Endothelial cell of umbilical vein (primary cell): Measurements from ENCODE around the gene ACSF3. TPM values are rescaled to one million over a fixed set of nuclear protein-coding genes. Genes with fewer than 3 reads are reported as not detected.

ENCODE experiments used
- BruUV-seq: library from RNA; stranded (reverse); fragments of 400-500 nt; replicated peaks from 2 replicates; lab custom pipeline; 2021; lab: Mats Ljungman, UMichigan
- CTCF ChIA-PET: fragments of 300-600, 350-600 bp; sonication (Branson Sonifier 250); formaldehyde crosslinking; loops from one replicate; lab custom pipeline; 2021; ENCODE audit warnings: antibody characterized with exemption, inconsistent platforms; lab: Charles Lee
- POLR2A ChIA-PET: fragments of 300-600, 350-600 bp; sonication (Branson Sonifier 250); formaldehyde crosslinking; loops from one replicate; lab custom pipeline; 2021; ENCODE audit warnings: antibody characterized with exemption, inconsistent platforms; lab: Charles Lee
- DNase-seq: peaks from one replicate; pipeline ENCODE4 v3.0.0-alpha.2; 2011; ENCODE audit warnings: low read depth, low spot score
- FAIRE-seq: peaks from 2 replicates; lab custom pipeline; 2011; peaks lifted over from hg19 to GRCh38; lab: Jason Lieb, UNC
- H2AFZ ChIP-seq: 2 replicates; pipeline ENCODE4 v1.6.0; 2012; ENCODE audit warnings: low read depth, low read length, control low read depth, inconsistent platforms
- H3K27ac ChIP-seq: 2 replicates; pipeline ENCODE4 v1.5.1; 2011; ENCODE audit warnings: low read depth, mild to moderate bottlenecking, control low read depth, low read length, moderate library complexity; ENCODE audit not compliant: insufficient read depth
- H3K27me3 ChIP-seq, 2 experiments: 2 replicates each; pipeline versions ENCODE4 v1.6.0 to v1.6.1; 2011; ENCODE audit warnings: low read length in 2 of 2, mixed read lengths in 1 of 2; ENCODE audit not compliant: control insufficient read depth in 2 of 2, insufficient read depth in 2 of 2
- H3K36me3 ChIP-seq, 2 experiments: 2 replicates in 1 of 2; 3 replicates in 1 of 2; pipeline ENCODE4 v1.5.1; 2011; ENCODE audit warnings: low read length in 2 of 2, mild to moderate bottlenecking in 1 of 2, moderate library complexity in 1 of 2; ENCODE audit not compliant: control insufficient read depth in 2 of 2, insufficient read depth in 2 of 2; ENCODE audit errors: extremely low read depth in 1 of 2
- H3K4me1 ChIP-seq: 3 replicates; pipeline ENCODE4 v1.5.1; 2011; ENCODE audit warnings: mild to moderate bottlenecking, low read length; ENCODE audit not compliant: control insufficient read depth, insufficient read depth; ENCODE audit errors: extremely low read depth
- H3K4me2 ChIP-seq: 2 replicates; pipeline ENCODE4 v1.6.1; 2011; ENCODE audit warnings: low read length, control low read depth, mixed read lengths; ENCODE audit not compliant: insufficient read depth
- H3K4me3 ChIP-seq, 3 experiments: fragments of 200-600 bp in 1 of 3; sonication (generic), shearing (Covaris generic) in 1 of 3; replicated peaks in 1 of 3; 2 replicates each; pipeline ENCODE4 v1.5.1; 2011 to 2016; ENCODE audit warnings: control low read depth in 3 of 3, low read length in 3 of 3, mild to moderate bottlenecking in 2 of 3, inconsistent platforms in 1 of 3, low read depth in 1 of 3, moderate library complexity in 1 of 3; ENCODE audit not compliant: insufficient read depth in 1 of 3
- H3K79me2 ChIP-seq: 2 replicates; pipeline ENCODE4 v1.6.0; 2012; ENCODE audit warnings: low read length, inconsistent platforms; ENCODE audit not compliant: control insufficient read depth, insufficient read depth
- H3K9ac ChIP-seq: replicated peaks from 2 replicates; pipeline ENCODE3; 2011; ENCODE audit warnings: low read length, control low read depth; ENCODE audit not compliant: insufficient read depth; ENCODE audit errors: extremely low read depth
- H3K9me1 ChIP-seq: replicated peaks from 3 replicates; pipeline ENCODE4 v1.6.0; 2011; ENCODE audit warnings: mild to moderate bottlenecking, low read length; ENCODE audit not compliant: control insufficient read depth, insufficient read depth; ENCODE audit errors: extremely low read depth
- H3K9me3 ChIP-seq: replicated peaks from 2 replicates; pipeline ENCODE4 v1.5.1; 2012; ENCODE audit warnings: low read length, inconsistent platforms; ENCODE audit not compliant: control insufficient read depth, insufficient read depth
- H4K20me1 ChIP-seq: replicated peaks from 2 replicates; pipeline ENCODE3; 2011; ENCODE audit warnings: mild to moderate bottlenecking, low read length; ENCODE audit not compliant: control insufficient read depth, insufficient read depth; ENCODE audit errors: extremely low read depth
- EZH2 ChIP-seq: IDR thresholded peaks from 2 replicates; pipeline ENCODE4 v1.6.1; 2012; ENCODE audit warnings: borderline replicate concordance, low read depth, mild to moderate bottlenecking, moderate library complexity, low read length, inconsistent platforms; ENCODE audit not compliant: severe bottlenecking
- FOS ChIP-seq: IDR thresholded peaks from 2 replicates; pipeline ENCODE4 v1.6.1; 2011; ENCODE audit warnings: mild to moderate bottlenecking, low read length, moderate library complexity, borderline replicate concordance; ENCODE audit not compliant: insufficient read depth
- GATA2 ChIP-seq: IDR thresholded peaks from 2 replicates; pipeline ENCODE4 v1.7.0; 2011; ENCODE audit warnings: low read depth, mild to moderate bottlenecking, moderate library complexity, mixed read lengths, low read length; ENCODE audit not compliant: insufficient read length, insufficient read depth
- JUN ChIP-seq: IDR thresholded peaks from 2 replicates; pipeline ENCODE4 v1.6.1; 2011; ENCODE audit warnings: borderline replicate concordance, low read depth; ENCODE audit not compliant: insufficient read length, insufficient read depth
- MAX ChIP-seq: IDR thresholded peaks from 2 replicates; pipeline ENCODE4 v1.6.1; 2011; ENCODE audit not compliant: insufficient read depth, insufficient read length
- MYC ChIP-seq: IDR thresholded peaks from one replicate; pipeline ENCODE4 v1.6.1; 2011; ENCODE audit warnings: mild to moderate bottlenecking, low read depth, low read length
- POLR2A ChIP-seq: IDR thresholded peaks from 2 replicates; pipeline ENCODE4 v1.6.1; 2012; ENCODE audit warnings: low read depth, mild to moderate bottlenecking, control low read depth, low read length
- POLR2AphosphoS5 ChIP-seq: IDR thresholded peaks from 2 replicates; pipeline ENCODE4 v1.6.1; 2012; ENCODE audit warnings: low read depth, mild to moderate bottlenecking, control low read depth, low read length, moderate library complexity; ENCODE audit not compliant: insufficient read depth
- dilution Hi-C: fragments of 300-500 bp; cut with MboI; formaldehyde crosslinking; loops from one replicate; pipeline ENCODE4 v1.15.0; 2019; ENCODE audit warnings: low sequenced_read_pairs; ENCODE audit not compliant: extremely low pct_ligation_motif_present
- intact Hi-C: fragments of 100-400 bp; cut with micrococcal nuclease; formaldehyde crosslinking; loops from one replicate; pipeline ENCODE4 v1.10.0; 2022
- polyA plus RNA-seq, 4 experiments: library from polyadenylated mRNA; depleted of rRNA in 3 of 4; stranded (reverse) in 3 of 4; unstranded in 1 of 4; fragments of >200 nt; gene quantifications; 2 replicates each; pipeline versions ENCODE4 v1.2.1 to v1.2.3, GENCODE V29; 2011 to 2012; ENCODE audit warnings: missing spikeins in 1 of 4
- total RNA-seq: library from RNA; stranded (reverse); gene quantifications from 2 replicates; pipeline ENCODE4 v1.2.3, GENCODE V29; 2021
- TF ChIP-seq, protein P1 (sequence below), 2 donors: IDR thresholded peaks; 1 replicate in 1 of 2; 2 replicates in 1 of 2; pipeline ENCODE4 v1.5.1; 2011; ENCODE audit warnings: low read length in 2 of 2, mild to moderate bottlenecking in 2 of 2, moderate library complexity in 2 of 2, control low read depth in 1 of 2, inconsistent platforms in 1 of 2, low read depth in 1 of 2; ENCODE audit not compliant: insufficient read depth in 1 of 2; ENCODE audit errors: extremely low read depth in 1 of 2

The ACSF3 gene
- total and polyA plus RNA-seq, 2 donors (not counting 3 experiments of a cell fraction or from before 2014, with no cell fraction given) = 18.6 to 33.2 TPM

GRCh38 chr16:89085755-89086154 is 7.9 kb upstream of the ACSF3 start:
- Histone ChIP-seq H3K4me3 (no peak overlapping the region), H3K4me1 (no peaks in the 10 kb centered on the region), H3K27me3 (peaks cover 6 to 7% of the 10 kb centered on the region in 2 experiments), H3K9ac (no peak overlapping the region), H4K20me1 (no peaks in the 10 kb centered on the region), H3K36me3 (no peaks in the 10 kb centered on the region), H2AFZ (no peak overlapping the region), H3K27ac (no peak overlapping the region), H3K9me3 (no peaks in the 10 kb centered on the region), H3K9me1 (no peaks in the 10 kb centered on the region), H3K79me2 (no peaks in the 10 kb centered on the region), H3K4me2 (no peak overlapping the region)
- FAIRE-seq (no peak), DNase-seq (no peak)
- dilution Hi-C loops = no loop called here
- BruUV-seq = no TSS peak
- TF ChIP-seq EZH2 = no peak
- ChIA-PET CTCF (no interaction called here), POLR2A (no interaction called here)
- intact Hi-C loops = no loop called here

GRCh38 chr16:89087922-89088497 is 5.6 kb upstream of the ACSF3 start:
- H3K4me2 ChIP-seq = no peak overlapping the region
- TF ChIP-seq EZH2 = no peak
- TF ChIP-seq, protein P1, sequence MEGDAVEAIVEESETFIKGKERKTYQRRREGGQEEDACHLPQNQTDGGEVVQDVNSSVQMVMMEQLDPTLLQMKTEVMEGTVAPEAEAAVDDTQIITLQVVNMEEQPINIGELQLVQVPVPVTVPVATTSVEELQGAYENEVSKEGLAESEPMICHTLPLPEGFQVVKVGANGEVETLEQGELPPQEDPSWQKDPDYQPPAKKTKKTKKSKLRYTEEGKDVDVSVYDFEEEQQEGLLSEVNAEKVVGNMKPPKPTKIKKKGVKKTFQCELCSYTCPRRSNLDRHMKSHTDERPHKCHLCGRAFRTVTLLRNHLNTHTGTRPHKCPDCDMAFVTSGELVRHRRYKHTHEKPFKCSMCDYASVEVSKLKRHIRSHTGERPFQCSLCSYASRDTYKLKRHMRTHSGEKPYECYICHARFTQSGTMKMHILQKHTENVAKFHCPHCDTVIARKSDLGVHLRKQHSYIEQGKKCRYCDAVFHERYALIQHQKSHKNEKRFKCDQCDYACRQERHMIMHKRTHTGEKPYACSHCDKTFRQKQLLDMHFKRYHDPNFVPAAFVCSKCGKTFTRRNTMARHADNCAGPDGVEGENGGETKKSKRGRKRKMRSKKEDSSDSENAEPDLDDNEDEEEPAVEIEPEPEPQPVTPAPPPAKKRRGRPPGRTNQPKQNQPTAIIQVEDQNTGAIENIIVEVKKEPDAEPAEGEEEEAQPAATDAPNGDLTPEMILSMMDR (IDR thresholded peaks at IDR 0.05; ENCODE audit: extremely low read depth in 1 of 2, insufficient read depth in 1 of 2, low read depth in 1 of 2, low read length in 2 of 2) = no peak
- no peak for TF ChIP-seq MAX
- no peak for TF ChIP-seq POLR2A
- no peak for TF ChIP-seq MYC
- no peak for TF ChIP-seq JUN
- TF ChIP-seq FOS = no peak
- TF ChIP-seq GATA2 = no peak
- no peak for TF ChIP-seq POLR2AphosphoS5
- H3K4me3 ChIP-seq = no peak overlapping the region
- no peaks in the 10 kb centered on the region for H3K79me2 ChIP-seq
- dilution Hi-C loops (no loop called here), intact Hi-C loops (no loop called here)
- no TSS peak for BruUV-seq
- H3K27me3 ChIP-seq = peaks cover 7 to 10% of the 10 kb centered on the region in 2 experiments
- H3K4me1 ChIP-seq = no peaks in the 10 kb centered on the region
- H3K27ac ChIP-seq = no peak overlapping the region
- ChIA-PET POLR2A (no interaction called here), CTCF (no interaction called here)
- no peaks in the 10 kb centered on the region for H3K36me3 ChIP-seq
- DNase-seq (no peak), FAIRE-seq (no peak)
- H3K9me3 ChIP-seq = no peaks in the 10 kb centered on the region
- no peak overlapping the region for H3K9ac ChIP-seq
- no peaks in the 10 kb centered on the region for H3K9me1 ChIP-seq
- H2AFZ ChIP-seq = no peak overlapping the region
- no peaks in the 10 kb centered on the region for H4K20me1 ChIP-seq
